Neural progenitor cell (in vitro differentiated cells): ENCODE results near the gene UAP1L1.

Experiments used
- CTCF ChIP-seq: fragments of 200-600 bp; sonication (generic); IDR thresholded peaks from 2 replicates; pipeline ENCODE4 v1.5.1; 2017; ENCODE audit warnings: antibody characterized with exemption, mild to moderate bottlenecking
- EZH2 ChIP-seq: fragments of 200-600 bp; sonication (generic); IDR thresholded peaks from 2 replicates; pipeline ENCODE4 v1.6.1; 2017; ENCODE audit warnings: antibody characterized with exemption, mild to moderate bottlenecking, moderate library complexity

- TF ChIP-seq CTCF (no peak), EZH2 (peak; percentile 92)
Measured at GRCh38 chr9:137078701-137079400, 1.5 kb downstream of the UAP1L1 start.
